GM21526 (cell line): ENCODE data around the gene PLN.

ENCODE experiments used
- ATAC-seq: cut with Tn5 transposase; IDR thresholded peaks from one replicate; pipeline ENCODE4 v1.9.1; 2021; ENCODE audit warnings: moderate library complexity; ENCODE audit not compliant: unreplicated experiment, low FRiP score

The PLN gene

DNA sequence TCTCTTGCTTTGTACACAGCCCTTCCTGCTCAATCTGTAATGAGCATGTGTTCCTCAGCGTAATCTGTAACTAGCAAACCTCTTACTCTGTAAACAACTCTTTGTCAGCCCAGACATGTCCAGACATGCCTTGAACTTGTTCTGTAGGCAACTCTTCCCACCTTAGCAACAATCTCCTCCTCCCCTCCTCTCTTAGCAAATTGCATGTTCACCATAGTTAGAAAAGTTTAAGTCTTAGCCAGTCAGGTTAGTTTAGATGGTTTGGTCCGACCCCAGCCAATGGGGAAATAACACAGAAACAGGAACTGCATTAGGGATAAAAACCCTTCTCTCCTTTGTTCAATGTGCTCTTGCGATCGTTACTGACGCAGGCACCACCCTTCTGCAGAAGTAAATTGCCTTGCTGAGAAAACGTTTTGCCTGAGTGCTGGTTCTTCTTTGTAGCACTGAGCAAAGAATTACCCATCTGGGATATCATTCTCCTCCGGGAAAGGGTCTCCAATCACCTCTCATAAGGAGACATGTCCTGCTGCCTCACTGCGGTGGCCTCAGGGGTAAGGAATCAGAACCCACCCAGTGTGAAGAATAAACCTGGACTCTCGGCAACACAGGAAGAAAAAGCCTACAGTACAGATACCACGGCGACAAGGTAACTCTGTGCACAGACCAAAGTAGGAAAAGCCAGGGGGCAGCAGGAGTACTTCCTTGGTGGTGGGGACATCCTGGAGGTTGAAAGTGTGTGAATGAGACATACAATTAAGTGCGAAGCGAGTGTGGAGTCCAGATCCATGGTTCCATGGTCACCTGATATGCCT, 26.2 kb downstream of the PLN start:
- no peak for ATAC-seq

DNA sequence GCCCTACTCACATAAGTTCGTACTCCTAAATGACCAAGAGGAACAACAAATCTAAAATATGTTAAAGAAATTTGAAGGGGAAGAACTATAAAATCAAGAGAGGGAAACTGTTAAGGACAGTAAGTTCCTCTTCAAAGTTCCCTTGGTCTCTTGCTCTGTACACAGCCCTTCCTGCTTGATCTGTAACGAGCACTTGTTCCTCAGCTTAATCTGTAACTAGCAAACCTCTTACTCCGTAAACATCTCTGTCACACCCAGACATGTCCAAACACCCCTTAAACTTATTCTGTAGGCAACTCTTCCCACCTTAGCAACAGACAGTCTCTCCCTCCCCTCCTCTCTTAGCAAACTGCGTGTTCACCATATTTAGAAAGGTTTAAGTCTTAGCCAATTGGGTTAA, 29.9 kb downstream of the PLN start:
- no peak for ATAC-seq

DNA sequence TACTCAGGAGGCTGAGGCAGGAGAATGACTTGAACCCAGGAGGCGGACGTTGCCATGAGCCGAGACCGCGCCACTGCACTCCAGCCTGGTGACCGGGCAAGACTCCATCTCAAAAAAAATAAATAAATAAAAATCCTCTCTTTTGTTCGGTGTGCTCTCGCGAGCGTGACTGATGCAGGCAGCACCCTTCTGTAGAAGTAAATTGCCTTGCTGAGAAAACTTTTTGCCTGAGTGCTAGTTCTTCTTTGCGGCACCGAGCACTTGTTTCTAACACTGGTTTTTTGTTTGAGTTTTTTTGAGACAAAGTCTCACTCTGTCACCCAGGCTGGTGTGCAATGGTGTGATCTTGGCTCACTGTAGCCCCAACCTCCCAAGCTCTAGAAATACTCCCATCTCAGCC, 30.5 kb downstream of the PLN start:
- no peak for ATAC-seq

DNA sequence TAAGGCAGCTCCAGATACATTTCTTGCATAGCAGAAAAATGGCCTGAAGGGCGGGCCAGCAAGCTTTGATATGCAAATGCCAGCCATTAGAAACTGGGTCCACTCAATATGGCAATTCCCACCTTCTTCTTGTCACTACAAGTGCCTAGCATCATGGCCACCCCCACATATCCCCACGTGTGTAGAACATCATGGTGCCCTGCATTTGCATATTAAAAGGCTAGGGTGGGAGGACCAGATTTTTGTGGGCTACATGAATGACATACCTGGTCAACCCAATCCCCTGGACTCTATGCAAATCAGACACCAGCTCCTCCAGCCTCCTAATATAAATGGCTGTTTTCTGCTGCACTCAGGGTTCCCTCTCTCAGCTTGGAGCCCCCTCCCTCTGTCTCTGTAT, 31.7 kb downstream of the PLN start:
- no peak for ATAC-seq

DNA sequence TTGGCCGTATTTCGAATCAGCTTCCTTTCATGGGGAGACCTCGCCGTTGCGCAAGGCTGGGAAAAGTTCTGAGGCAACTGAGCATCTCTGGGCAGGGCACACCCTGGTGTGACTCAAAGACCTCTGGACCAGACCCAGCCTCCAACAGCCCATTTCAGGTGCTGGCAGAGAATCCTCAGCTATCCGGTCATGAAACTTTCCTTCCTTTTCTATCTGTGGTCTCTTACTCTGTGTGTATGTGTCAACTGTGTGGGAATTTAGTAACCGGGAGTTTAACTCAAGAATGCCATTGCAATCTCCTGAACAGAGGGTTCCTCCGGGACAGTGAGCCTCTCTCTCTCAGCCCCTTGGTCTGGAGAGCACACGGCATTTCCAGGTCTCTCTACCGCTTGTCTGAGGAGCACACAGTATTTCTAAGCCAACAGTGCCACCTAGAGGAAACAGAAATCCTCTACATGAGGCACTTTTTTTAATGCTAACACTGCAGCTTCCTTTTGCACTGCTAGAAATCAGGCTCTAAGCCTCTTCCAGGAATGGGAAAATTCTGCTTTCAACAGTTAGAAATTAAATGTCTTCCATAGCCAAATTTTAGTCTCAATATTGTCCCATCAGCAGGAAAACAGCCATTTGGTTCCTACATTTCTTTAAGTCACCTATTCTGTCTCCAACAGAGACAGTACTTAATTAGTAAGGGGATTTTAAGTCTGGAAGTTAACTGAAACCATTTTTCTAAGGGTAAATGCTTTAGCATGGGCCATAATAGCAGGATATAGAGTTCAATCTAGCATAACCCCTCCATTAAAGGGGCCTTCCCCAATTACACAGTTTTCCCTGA, 32.7 kb downstream of the PLN start:
- ATAC-seq, result no peak

DNA sequence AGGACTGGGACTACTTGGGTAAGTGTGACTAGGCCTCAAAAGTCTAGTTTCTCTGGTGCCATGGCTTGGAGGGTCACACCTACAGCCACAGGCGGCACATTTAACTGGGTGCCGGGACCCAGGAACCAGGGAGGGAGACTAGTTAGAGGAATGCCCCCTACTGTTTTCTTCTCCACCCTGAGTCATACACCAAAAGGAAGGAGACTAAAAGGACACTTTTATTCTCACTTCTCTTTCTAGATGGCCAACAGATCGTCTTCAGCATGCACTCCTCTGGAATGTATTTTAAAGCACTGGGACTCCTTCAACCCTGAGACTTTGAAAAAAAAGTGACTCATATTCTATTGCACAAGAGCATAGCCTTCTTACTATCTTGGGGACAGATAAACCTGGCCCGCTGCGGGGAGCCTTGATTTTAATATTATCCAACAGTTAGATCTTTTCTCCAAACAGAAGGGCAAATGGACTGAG, 33.4 kb downstream of the PLN start:
- ATAC-seq, result no peak

DNA sequence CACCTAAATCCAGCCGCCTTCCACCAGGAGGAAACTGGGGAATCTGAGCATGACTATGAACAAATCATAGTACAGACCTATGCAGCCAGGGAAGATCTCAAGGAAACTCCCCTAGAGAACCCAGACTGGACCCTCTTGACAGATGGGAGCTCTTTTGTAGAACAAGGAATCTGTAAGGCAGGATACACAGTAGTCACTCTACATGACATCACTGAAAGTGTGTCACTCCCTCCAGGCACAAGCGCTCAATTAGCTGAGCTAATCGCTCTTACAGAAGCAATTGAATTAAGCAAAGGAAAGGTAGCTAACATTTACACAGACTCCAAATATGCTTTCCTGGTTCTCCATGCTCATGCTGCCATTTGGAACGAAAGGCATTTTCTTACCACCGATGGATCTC, 36.8 kb downstream of the PLN start:
- no peak for ATAC-seq

DNA sequence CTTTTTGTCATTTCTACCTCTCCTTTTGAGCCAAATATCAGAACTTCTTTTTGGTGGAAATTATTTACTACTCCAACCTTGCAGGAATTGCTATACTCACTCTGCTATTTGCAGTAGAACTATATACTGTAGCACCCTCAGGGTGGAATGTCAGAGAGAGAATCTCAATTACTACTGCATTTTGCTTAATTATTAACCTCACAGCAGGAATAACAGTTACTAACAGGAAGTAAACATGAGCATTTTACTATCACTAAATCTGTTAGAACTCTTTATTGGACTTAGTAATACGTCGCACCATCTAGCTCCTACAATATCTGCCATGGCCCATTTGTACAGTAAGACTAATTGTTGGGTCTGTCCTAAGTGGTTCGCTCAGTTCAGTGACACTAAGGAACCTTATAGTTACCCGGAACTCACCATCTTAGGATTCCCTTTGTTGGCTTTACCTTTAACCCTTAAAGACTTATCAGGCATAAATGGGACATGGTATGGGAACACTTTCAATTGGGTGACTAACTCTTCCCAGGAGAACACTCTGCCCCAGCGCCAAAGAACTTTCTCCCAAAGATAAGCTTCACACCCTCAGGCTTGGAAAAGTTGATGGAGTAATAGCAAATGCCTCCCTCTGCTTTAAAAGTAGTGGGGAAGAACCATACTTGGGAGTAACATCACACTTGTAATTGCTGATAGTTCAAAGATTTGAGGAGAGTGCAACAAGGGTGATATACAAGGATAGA, 38.8 kb downstream of the PLN start:
- ATAC-seq, result no peak

DNA sequence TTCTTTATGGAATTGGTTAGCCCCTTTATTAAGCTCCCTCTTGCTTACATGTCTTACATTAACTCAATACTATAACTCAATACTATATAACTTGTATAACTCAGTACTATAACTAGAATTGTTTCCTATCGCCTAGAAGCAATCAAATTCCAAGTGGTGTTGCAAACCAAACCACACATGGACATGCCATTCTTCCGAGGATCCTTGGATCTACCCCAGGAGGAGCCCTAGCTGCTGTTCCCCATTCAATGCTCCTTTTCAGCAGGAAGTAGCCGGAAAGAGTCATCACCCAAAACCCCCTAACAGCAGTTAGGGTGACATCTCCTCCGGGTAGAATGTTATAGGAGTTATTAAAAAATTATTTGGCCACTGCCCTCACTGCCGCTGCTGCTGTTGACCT, 40.5 kb downstream of the PLN start:
- ATAC-seq, result no peak

DNA sequence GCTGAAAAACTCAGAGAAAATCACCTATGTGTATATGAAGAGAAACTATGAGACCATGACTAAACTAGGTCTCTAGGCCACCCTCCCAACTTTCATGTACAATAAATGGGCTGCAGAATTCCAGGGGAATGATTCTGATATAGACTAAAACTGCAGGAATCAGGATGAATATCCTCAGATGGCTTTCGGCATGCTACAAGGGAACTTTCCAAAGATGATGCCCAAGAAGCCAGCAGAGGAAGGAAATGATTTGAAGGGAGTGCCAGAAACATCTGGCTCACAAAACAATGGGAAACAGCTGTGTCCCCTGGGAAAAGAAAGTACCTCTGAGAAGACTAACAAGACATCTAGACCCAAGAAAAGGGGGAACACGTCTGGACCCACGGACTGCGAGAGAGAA, 41.1 kb downstream of the PLN start:
- no peak for ATAC-seq

DNA sequence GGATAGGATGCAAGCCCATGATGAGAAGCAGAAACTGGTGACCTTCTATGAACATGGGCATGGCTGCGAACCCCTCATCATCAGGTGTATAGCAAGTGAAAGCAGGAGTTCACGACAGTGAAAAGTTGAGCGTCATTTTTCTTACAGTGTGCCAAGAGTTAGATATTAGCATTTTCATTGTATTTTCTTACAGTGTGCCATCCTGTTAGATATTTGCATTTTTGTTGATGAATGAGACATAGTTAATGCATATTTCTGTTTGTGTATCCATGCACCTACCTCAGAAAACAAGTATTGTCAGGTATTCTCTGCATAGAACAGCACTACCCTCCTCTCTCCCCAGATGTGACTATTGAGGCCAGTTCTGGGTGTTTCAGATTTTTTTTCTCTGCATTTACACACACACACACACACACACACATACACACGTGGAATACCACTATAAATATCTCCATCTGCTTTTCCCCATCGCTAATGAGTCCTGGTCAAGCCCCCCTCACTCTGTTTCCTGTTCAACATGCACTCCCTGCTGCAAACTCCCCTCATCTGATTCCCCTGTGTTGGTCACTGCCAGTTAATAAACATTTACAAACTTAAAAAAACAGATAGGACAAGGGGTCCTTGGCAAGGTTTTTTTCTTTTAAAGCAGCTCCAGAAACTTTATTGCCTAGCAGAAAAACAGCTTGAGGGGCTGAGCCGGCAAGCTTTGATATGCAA, 41.7 kb downstream of the PLN start:
- ATAC-seq, result no peak

DNA sequence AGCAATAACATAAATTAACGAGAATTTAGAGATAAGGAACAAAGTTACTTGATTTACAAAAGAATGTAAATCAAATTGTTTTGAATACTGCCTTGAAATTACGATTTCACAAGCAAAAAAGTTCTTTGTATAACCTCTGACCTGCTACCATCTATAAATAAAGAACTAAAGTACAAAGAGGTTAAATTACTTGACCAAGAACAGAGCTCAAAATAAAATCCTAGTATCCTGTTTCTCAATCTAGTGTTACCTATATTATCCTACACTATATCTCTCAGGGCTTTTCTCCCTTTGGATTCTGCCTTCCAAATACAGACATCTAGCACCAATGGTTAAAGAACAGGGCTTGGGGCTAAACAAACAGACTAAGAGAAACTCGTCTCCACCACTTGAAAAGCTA, 43.8 kb downstream of the PLN start:
- ATAC-seq, result no peak

DNA sequence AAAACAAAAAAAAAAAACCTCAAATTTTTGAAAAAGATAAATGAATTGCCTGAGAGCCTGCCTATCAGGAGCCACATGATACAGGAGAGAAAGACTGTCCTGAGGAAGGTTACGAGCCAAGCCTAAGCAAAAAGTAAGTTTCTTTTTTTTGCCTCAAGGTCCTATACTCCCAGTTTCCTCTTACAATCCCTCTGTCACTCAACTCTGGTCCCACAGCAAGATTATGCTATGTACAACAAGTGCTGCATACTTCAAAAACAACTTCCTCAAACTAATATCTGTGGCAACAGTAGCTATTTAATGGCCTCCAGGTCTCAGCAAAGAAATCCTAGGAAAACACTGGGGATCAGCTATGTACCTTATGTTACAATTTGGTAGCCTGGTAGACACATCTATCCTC, 46.8 kb downstream of the PLN start:
- no peak for ATAC-seq

DNA sequence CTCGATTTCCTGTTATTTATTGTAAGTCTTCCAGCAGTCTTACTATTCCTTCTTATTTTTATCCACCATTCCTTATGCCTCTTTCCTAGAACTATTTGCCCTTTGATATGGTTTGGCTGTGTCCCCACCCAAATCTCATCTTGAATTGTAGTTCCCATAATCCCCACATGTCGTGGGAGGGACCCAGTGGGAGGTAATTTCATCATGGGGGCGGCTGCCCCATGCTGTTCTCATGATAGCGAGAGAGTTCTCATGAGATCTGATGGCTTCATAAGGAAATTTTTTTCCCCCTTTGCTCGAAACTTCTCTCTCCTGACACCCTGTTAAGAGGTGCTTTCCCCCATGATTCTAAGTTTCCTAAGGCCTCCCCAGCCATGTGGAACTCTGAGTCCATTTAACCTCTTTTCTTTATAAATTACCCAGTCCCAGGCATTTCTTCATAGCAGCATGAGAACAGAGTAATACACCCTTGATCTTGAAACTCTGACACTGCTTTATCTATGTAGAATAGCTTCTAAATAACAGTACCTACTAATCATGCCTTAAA, 48.8 kb downstream of the PLN start:
- ATAC-seq, result no peak

DNA sequence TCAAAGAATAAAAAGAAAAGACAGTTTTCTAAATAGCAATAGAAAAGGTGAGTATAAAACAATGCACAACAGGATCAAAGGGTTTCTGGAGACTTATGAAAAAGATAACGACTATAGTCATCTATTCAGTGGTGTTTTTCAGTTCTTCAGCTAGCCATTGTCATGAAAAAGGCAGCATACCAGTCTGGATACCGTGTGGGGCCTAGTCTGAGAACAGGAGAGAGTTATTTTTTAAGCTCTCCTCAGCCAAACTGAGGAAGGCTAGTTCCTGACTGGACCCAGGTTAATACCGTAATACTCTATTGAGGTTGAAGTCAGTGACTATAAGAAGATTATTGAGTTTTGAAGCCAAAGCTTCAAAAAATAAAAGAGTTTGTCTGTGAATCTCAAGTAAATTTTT, 49.5 kb downstream of the PLN start:
- no peak for ATAC-seq

DNA sequence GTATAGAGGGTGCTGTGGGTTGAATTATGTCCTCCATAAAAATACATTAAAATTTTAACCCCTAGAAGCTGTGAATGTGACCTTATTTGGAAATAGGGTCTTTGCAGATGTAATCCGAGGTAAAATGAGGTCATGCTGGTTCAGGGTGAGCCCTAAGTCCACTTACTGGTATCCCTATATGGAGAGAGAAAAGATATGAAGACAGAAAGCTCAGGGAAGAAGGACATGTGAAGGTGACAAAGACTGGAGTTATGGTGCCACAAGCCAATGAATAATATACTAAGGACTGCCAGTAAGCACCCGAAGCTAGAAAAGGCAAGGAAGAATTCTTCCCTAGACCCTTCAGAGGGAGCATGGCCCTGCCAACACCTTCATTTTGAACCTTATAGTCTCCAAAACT, 50.2 kb downstream of the PLN start:
- no peak for ATAC-seq

DNA sequence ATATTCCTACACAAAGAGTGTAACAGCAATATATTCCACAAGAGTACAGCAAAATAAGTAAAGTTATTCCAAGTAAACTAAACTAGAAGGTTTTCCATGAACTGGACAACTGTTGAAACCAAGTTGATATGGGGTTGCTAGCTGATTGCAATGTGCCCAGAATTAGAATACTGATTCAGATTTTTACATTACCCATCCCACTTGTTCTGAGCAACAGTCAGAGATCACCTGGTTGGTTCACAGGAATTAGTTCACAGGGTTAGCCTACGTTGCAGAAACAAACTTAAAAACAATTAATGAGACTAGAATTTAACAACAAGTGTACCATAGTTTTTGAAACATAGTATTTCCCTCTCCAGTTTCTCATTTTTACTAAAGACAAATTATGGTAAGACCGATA, 54.2 kb downstream of the PLN start:
- no peak for ATAC-seq

DNA sequence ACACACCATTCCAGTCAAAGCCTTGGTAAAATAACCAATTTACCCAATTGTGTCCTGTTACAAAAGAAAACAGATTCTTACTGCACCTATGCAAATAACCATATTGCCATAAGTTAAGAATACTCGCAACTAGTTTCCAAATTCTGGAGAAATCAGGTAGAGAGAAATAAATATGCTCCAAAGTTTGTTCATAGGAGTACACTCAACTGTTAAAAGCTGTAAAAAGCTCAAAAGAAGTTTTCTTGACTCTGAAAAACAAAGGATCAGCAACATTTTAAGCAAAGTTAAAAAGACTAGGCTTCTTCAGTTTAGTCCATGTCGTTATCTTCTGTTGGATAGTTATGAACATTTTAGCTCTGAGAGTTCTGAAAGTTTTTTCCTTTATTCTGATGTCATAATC, 55.3 kb downstream of the PLN start:
- no peak for ATAC-seq

DNA sequence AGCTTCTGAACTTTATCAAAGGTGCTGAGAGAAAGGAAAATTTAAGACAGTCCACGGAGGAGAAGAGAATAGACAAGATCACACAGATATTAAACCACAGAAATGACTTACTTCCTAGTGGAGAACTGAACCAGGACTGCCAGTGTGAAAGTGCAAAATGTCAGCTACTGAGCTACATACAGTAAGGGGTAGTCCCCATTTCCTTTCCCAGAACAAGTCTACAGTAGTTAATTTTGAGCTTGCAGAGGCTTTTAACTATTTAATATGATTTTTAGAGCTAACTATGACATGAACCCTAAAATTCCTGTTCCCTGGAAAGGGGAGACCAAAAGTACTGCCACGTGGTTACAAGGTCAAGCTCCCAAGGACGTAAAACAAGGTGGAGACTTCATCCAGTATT, 58.2 kb downstream of the PLN start:
- no peak for ATAC-seq

DNA sequence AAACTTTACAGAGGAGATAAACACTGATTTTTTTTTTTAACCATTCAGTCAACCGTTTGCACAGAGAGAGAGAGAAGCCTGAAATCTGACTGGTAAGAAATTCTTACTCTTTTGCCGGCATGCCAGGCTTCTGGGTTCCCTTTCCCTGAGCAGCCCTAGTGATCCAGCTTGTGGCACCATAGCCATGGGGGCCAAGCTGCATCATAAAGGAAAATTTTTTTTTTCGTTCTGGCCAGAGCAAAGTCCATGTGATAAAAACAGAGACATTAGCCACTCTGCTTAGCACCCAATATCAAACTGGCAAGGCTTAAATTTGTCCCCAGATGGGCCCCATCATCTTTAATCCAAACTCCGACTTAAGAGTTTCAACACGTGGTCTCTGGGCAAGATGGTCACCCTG, 58.8 kb downstream of the PLN start:
- no peak for ATAC-seq
